GM12864 (cell line): ENCODE results near the gene AIG1.

ENCODE experiments used
- DNase-seq: peaks from one replicate; pipeline ENCODE4 v3.0.0-alpha.2; 2011; ENCODE audit warnings: low read depth
- H3K4me3 ChIP-seq: 2 replicates; pipeline ENCODE4 v1.5.1; 2011; ENCODE audit warnings: mild to moderate bottlenecking, low read depth, low read length, control low read depth
- TF ChIP-seq, protein P1 (sequence below): IDR thresholded peaks from 2 replicates; pipeline ENCODE4 v1.5.1; 2011; ENCODE audit warnings: low read depth, mild to moderate bottlenecking, moderate library complexity, low read length, control low read depth, inconsistent platforms; ENCODE audit errors: missing control alignments

Gene AIG1

DNA sequence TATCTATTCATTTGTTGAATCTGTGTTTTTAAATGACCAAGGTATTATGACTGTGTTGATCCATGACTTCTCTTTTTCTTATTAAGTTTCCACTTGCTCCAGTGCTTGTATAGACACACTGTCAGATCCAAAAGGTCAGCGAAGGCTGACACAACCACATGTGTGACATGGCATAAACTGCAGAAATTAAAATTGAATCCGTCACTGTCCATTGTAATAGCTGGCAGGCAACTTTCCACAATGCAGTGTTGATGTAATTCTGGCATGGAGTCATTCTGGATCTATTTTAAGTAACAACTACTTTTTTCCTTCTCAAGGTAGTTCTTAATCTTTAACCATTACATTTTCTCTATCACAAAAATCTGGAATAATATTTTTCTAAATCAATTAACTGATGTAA, 145.3 kb downstream of the AIG1 start:
- TF ChIP-seq, protein P1, sequence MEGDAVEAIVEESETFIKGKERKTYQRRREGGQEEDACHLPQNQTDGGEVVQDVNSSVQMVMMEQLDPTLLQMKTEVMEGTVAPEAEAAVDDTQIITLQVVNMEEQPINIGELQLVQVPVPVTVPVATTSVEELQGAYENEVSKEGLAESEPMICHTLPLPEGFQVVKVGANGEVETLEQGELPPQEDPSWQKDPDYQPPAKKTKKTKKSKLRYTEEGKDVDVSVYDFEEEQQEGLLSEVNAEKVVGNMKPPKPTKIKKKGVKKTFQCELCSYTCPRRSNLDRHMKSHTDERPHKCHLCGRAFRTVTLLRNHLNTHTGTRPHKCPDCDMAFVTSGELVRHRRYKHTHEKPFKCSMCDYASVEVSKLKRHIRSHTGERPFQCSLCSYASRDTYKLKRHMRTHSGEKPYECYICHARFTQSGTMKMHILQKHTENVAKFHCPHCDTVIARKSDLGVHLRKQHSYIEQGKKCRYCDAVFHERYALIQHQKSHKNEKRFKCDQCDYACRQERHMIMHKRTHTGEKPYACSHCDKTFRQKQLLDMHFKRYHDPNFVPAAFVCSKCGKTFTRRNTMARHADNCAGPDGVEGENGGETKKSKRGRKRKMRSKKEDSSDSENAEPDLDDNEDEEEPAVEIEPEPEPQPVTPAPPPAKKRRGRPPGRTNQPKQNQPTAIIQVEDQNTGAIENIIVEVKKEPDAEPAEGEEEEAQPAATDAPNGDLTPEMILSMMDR = no peak
- no peak for DNase-seq
- H3K4me3 ChIP-seq = no peak overlapping the region

DNA sequence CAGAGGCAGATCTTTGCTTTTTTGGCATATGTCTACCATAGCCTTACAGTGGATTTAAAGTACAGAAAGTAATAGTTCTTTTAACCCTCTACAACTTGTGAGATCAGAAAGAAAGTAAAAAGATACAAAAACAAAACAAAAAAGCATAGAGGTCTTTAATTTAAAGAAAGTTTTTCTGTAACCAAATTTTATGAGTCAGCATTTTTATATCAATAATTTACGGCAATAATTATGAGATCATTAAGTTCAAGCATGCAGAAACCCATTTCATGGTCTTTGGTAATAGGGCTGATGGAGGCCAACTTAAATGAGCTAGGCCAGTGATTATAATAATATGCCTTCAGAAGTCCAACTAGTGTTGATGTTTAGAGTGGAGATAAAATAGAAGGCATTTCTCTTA, 145.9 kb downstream of the AIG1 start:
- DNase-seq = no peak
- TF ChIP-seq, protein P1 = no peak
- no peak overlapping the region for H3K4me3 ChIP-seq

DNA sequence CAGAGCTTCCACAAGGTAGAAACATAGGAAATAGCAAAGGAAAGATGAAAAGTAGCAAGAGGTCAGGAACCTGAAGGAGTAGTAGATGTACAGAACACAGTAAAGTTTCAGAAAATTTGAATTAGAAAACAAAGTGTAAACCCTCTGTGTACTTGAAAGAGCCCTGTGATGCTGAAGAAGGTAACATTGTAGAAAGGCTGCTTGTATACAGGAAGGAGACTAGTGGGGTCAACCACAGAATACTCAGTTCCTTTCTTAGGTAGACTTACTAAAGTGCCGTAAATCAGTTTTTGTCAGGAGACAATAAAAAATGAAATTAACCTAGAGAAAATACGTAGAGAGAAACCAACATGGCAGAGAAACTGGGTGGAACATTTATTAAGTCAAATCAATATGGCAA, 149.7 kb downstream of the AIG1 start:
- no peak overlapping the region for H3K4me3 ChIP-seq
- no peak for DNase-seq
- TF ChIP-seq, protein P1 = no peak

DNA sequence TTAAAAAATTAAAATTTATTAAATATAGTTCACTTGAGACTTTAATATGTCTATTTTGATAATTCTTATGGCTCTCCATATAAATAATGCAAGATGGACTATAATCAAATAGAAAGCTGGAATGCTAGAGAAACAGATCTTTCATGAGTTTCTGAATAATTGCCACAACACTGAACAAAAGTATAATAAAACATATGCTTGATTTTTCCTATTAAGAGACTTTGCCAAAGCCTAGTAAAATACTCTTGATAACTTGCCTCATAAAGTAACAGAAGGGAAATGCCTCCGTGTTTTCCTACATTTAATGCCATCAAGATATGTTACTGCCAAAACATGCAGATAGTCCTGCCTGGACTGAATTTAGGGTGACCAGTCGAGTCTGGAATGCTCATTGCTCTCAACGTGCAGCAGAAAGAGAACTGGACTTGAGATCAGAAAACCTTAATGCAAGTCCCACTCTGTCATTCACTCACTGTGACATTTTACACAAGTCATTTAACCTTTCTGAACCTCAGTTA, 153.2 kb downstream of the AIG1 start:
- DNase-seq = no peak
- H3K4me3 ChIP-seq = no peak overlapping the region
- TF ChIP-seq, protein P1 = no peak

DNA sequence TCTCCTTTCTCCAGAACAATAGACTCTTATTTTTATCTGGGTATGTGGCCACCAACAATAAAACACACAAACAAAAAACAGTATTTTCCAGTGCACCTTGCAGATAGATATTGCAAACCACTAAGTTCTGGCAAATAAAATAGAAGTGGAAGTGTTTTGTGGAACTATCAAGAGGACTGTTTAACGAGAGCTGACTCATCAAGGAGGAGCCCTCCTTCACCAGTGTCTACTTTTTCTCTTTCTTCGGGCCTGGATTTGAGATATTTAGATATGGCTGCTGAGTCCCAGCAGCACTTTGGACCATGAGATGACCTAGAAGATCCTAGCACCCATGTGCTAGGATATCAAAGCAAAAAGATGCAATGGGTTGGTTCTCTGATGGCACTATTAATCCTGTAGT, 154.7 kb downstream of the AIG1 start:
- H3K4me3 ChIP-seq = no peak overlapping the region
- TF ChIP-seq, protein P1 = no peak
- DNase-seq = no peak

DNA sequence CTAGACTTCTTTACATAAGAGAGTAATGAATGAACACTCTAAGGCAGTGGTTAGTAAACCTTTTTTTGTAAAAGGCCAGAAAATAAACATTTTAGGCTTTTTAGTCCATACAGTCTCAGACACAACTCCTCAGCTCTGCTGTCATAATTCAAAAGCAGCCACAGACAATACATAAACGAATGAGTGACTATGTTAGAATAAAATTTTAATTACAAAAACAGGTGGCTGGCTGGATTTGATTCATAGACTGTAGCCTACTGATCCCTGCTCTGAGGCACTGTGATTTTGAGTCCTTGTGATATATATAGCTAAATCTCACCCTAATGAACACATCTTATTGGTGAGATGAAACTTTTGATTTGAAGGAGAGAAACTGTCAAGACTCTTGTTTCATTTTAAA, 155.1 kb downstream of the AIG1 start:
- no peak for DNase-seq
- TF ChIP-seq, protein P1 = no peak
- no peak overlapping the region for H3K4me3 ChIP-seq

DNA sequence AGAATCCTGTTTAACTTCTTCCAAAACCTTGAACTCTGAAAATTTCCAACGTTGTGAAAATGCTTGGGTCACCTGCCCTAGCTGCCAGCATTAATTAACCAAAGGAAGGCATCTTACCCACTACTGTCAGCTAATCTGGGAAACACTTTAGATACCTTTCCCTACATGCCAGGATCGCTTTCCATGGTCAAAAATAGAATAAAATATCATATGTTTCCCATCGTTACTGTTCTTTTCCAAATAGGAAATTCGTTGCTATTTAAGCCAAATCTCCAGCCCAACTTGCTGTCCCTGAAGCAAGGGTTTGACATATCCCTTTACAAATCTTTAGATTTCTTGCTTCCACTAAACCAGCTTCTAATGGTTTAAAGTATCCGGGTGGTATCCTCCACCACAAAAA, 157.5 kb downstream of the AIG1 start:
- no peak for DNase-seq
- TF ChIP-seq, protein P1 = no peak
- no peak overlapping the region for H3K4me3 ChIP-seq
